Eye (tissue), 1 donor: Measurements from ENCODE around the gene LAMP1.
"Not testable (repeated sequence)": the region's sequence is repeated elsewhere in the genome, so short reads cannot be mapped to it uniquely, and the experiment has no call there.

Source experiments
- DNase-seq: peaks from one replicate; pipeline ENCODE4 v3.0.0-alpha.2; 2015

The LAMP1 gene, protein sequence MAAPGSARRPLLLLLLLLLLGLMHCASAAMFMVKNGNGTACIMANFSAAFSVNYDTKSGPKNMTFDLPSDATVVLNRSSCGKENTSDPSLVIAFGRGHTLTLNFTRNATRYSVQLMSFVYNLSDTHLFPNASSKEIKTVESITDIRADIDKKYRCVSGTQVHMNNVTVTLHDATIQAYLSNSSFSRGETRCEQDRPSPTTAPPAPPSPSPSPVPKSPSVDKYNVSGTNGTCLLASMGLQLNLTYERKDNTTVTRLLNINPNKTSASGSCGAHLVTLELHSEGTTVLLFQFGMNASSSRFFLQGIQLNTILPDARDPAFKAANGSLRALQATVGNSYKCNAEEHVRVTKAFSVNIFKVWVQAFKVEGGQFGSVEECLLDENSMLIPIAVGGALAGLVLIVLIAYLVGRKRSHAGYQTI

DNA sequence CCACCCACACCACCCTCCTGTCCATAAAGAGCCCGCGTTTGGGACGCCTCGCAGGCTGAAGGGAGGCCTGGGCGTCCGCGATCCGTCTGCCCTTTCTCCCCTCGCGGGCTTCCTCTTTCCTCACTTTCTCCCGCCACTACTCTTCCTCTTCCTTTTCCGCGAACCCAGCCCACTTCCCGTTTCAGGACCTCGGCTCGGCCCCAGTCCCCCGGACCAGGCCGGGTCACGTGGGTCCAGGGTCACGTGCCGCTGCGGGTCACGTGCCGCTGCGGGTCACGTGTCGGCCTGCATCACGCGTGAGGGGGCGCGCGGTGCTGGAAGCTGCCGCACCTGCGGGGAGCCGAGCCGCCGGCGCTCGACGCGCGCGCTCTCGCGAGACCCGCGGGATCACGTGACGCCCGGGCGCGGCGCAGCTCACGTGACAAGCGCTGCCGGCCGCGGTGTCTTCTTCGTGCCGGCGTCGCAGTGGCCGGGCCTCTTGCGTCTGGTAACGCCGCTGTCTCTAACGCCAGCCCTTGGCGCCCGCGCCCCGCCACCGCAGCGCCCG is at the start of gene LAMP1:
LAMP1 (plus strand) TSS at position 417 of the 547 bp plus-strand sequence. CDS start 196 bp downstream, outside the sequence.
- DNase-seq = peak; percentile 99

DNA sequence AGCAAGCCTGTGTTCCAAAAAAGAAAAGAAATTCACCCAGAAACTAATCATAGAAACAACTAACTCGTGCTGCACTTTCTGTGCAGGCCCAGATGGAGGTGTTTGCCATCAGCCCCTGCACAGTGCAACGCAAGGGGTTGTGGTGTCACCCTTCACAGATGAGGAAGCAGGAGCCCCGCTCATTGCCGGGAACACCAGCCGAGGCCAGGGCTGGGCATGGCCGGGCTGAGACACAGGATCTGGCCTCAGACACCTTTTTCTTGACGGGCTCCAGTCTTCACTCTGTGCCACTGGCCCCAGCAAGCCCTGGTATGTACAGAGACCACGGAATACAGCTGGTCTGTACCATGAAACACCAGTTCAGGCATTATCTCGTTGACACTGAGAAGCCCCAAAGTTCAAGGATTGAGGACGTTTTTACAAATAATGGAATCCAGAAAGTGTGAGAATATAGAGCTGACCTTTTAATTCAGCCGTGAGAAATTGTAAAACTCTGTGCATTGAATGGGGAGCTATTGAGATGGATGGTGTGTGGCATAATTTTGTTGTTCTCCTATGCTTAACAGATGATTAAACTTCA is 44.4 kb upstream of the LAMP1 start:
- no peak for DNase-seq

DNA sequence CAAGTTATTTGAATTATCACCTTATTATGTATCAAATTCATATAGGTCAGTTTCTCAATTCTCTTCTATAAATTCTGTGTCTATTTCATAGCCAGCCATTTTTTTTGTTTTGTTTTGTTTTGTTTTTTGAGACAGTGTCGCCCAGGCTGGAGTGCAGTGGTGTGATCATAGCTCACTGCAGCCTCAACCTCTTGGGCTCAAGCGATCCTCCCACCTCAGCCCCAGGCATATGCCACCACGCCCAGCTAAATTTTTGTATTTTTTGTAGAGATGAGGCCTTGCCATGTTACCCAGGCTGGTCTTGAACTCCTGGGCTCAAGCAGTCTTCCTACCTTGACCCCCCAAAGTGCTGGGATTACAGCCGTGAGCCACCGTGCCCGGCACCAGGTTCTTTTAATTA is 39.1 kb upstream of the LAMP1 start:
- DNase-seq = not testable (repeated sequence)

DNA sequence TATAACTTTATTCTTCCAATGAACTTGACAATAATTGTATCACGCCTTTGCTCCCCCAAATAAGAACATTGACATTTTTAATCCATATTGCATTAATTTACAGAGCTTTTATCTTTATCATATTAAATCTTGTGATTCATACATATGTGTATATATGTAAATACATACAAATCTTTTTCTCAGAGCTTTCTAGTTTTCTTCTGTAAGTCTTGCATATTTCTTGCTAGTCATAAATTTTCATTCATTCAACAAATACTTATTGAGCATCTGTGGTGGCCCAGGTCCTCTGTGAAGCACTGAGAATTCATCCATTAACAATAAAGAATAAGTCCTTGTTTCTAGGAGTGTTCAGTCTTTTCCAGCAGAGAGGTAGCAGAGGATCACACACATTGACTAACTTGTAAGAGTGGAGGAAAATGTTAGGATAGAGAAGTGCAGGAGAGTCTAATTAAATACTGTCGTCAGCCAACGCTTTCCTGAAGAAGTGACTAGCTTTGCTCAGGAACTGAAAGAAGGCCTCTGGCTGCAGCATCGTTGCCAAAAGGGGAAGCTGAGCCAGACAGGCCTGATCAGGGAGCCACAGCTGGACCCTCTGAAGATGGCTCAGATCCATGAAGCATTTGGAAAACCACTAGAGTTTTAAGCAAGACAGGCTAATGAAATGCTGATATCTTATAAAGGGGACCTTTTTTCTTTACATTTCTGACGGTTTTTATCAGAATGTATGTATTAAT is 38.6 kb upstream of the LAMP1 start:
- no peak for DNase-seq

DNA sequence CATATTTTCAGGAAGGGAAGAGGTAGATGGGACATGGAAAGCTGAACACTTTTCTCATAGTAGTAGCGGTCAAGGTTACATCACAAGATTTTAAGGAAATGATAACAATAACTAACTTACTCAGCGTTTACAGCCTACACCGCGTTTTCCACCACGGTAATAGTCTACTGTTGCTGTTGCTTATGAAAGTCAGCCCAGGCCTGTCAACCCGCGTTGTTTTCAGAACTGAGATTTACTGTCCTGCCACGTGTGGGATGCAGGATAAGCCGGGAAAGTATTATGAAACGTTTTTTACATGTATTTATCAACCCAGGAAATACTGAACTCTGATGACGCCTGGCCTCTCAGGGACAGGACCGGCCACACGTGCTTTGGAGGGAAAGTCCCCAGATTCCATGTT is 36.0 kb upstream of the LAMP1 start:
- DNase-seq = no peak

DNA sequence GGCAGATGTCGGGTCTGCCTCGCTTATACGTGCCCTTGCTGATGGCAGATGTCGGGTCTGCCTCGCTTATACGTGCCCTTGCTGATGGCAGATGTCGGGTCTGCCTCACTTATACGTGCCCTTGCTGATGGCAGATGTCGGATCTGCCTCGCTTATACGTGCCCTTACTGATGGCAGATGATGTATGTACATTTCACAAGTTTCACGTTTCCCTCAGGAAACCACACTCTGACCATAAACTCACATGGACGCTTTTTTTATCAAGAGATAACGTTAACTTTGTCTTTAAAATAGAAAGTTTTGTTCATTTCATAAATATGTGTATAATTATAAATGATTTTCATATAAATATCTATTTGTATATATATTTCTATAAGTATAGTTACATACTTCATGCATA is 34.0 kb upstream of the LAMP1 start:
- not testable (repeated sequence) for DNase-seq

DNA sequence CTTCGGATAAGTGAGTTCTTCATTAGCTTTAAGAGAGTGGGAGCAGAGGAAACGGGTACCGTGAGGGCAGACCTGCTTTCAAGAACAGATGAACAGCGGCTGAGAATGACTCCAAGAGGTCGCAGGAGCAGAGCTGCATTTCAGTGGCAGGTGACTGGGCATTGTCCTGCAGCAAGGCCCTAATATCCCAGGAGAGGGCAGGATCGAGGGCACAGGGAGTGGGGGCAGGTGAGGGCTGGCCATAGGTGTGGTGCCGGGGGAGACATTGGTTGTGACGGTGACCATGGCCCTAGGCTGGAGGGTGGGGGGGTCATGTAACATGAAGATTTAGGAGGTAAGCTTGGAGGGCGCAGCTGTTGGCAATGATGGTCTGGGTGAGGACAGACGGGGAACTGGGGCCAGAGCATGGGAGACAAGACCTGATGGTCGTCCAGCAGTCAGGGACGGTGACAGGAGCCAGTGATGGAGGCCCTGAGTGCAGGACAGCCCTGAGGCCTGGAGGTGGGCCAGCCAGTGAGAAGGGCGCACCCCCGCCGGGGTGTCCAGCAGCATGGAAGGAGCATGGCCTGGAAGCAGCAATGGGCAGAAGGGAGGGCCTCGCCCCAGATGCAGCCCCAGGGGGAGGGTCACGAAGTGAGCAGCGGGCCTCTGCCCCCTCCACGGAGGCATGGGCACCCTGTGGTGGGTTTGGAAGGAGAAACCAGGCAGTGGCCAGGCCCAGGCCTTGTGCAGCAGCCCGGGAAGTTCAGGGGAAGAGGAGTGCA is 29.2 kb upstream of the LAMP1 start:
- no peak for DNase-seq

DNA sequence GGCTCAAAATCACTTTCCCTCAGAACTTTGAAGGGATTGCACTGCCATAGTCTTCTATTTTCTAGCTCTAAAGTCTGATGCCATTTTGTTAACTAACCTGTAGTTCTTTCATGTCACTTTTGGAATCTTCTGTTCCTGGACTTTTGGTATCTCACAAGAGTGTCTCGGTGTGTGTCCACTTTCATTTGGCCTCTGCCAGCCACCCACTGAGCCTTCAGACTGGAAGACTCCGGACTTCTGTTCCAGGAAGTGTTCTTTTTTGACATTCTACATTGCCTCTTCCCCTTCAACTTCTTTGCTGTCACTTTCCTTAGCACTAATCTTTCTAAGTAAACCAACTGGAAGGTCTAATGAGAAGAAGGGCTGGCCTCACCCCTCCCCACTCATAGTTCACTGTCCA is 25.0 kb upstream of the LAMP1 start:
- no peak for DNase-seq

DNA sequence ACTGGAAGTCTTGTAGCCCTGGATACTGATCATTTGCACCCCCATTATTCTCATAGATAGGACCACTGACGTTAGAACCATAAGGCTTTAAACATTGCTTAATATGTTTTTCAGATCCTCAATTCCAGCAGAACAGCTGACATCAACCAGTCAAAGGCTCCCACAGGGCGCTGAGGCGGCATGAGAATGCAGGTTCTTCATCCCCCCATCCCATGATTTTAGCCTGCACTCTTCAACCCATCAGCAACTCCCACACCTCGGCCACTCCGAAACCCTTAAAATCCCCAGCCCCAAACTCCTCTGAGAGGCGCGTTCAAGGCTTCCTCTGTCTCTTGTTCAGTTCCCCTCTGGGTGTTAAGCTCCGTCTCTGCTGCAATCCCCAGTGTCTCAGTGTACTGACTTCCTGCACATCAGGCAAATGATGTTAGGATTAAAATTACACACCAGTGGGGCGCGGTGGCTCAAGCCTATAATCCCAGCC is 24.3 kb upstream of the LAMP1 start:
- no peak for DNase-seq

DNA sequence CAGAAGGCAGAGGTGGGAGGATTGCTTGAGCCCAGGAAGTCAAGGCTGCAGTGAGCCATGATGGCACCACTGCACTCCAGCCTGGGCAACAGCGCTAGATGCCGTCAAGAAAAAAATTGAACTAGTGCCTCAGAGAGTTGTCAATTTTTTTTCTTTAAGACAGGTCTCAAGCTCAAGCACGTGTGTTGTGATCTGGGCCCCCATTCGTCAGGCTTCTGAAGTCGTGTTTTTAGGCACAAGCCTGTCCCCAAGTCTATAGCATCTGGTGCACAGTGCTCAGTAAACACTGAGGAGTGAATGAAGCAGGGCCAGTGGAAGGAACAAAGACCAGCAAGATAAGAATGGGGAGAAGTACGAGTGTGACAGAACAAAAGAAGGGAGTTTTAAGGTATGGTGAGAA is 23.7 kb upstream of the LAMP1 start:
- DNase-seq = no peak

DNA sequence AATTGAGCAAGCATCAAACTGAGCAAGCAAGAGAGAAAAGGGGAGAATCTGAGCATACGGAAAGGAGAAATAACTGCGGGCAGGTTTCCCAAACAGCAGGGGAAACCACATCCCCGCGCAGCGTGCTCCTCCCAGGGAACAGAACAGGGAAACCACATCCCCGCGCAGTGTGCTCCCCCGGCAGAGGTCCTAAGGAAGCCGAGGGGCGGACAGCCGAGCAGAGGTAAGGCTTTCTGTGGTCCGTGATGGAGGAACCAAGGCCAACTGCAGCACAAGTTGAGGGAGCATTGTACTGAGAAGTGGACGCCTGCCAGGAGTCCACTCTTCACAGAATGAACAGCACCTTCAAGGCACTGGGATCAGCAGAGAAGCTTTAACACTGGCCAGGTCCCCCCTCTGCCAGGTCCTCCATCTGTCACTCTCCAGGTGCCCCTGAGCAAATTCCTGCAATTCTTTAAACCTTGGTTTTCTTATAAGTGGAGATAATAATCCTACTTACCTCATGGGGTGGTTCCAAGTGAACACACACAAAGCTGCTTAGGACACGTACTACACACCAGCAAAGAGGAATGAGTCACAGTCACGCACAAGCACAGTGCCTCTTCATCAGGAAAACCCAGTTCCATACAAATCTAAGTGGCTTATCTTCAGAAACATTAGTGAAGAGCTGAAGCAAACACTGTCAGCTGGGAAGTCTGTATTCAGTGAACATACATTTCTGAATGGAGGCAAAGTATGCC is 23.0 kb upstream of the LAMP1 start:
- DNase-seq = no peak

DNA sequence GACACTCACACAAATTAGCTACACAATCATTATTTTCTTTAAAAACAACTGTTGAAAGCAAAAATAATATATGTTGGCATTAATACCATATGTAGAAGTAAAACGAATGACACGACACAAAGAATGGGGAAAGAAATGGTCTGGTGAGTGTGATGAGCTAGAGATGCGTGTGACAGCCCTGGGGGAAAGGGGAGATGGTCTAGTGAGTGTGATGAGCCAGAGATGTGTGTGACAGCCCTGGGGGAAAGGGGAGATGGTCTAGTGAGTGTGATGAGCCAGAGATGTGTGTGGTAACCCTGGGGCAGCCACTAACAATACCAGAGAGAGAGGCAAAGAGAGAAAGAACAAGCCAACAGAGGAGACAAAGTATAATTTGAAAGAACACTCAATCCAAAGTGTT is 22.3 kb upstream of the LAMP1 start:
- no peak for DNase-seq

DNA sequence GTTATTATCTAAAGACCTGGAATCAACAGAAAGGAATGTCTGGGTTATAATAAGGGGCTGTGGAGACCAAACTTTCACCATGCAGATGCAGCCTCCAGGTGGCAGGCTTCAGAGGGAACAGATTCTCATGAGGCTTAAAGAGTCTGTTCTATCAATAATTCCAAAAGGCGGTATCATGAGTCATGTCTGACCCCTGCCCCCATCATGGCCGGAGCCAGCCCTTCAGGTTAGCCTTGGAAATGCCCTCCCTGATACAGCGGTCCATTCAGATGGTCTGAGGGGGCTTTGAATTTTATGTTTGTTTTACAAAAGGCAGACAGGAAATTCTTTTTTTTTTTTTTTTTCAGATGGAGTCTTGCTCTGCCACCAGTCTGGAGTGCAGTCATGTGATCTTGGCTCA is 21.7 kb upstream of the LAMP1 start:
- peak; percentile 45 for DNase-seq

DNA sequence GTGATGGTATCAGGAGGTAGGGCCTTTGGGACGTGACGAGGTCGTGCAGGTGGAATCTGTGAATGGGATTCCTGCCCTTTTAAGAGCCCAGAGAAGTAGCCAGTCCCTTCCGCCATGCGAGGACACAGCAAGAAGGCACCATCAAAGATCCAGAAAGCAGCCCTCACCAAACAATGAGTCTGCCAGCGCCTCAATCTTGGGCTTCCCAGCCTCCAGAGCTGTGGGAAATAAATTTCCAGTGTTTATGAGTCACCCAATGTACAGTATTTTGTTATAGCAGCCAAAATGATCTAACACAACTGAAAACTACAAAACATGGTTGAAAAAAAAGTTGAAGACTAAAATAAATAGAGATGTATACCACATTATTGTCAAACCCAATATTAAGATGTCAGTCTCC is 16.9 kb upstream of the LAMP1 start:
- DNase-seq = no peak

DNA sequence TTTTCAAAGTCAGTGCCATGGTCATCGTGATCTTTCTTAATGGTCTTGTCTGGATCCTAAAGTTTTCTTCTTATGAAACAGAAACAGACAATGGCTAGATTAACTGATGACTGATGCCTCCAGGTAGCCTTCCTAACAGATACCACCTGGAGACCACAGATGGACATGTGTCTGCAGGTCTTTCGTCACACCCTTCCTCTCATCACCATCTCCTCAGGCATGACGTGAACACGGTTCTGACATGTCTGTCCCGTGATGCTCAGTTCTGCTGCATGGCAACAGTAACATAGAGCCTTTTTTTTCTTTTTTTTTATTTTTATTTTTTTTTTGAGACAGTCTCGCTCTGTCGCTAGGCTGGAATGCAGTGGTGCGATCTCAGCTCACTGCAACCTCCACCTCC is 13.1 kb upstream of the LAMP1 start:
- DNase-seq = no peak

DNA sequence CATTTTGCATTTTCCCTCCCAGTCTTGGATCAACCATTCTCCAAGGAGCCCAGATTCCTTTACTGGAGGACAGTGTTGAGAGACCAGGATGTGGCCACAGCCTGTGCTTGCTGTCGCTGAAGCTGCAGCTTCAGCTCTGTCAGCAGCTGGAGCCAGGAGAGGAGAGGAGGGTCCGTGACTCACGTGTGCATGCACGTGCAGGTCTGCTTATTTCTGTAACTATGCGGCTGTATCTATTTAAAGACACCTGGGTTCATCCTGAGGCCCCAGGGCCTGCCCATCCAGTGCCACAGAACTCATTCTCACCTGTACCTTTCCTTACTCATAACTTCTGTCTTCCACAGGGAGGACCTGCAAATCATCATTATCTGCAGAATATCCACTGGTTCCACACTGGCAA is 8.2 kb upstream of the LAMP1 start:
- DNase-seq = no peak

DNA sequence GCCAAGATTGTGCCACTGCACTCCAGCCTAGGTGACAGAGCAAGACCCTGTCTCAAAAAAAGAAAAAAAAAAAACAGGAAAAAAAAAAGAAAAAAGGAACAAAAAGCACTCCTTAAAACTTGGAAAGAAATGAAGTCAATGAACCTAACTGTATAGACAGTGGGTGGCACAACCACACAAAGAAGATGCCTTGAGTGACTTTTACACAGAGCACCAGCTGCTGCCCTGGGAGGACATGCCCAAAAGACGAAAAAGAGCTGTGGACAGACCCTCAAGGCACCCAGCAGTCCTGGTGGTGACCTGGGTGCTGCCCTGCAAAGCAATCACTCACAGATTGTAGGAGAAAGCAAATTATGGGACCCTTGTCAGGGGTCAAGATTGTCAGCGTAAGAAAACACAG is 5.9 kb upstream of the LAMP1 start:
- no peak for DNase-seq

DNA sequence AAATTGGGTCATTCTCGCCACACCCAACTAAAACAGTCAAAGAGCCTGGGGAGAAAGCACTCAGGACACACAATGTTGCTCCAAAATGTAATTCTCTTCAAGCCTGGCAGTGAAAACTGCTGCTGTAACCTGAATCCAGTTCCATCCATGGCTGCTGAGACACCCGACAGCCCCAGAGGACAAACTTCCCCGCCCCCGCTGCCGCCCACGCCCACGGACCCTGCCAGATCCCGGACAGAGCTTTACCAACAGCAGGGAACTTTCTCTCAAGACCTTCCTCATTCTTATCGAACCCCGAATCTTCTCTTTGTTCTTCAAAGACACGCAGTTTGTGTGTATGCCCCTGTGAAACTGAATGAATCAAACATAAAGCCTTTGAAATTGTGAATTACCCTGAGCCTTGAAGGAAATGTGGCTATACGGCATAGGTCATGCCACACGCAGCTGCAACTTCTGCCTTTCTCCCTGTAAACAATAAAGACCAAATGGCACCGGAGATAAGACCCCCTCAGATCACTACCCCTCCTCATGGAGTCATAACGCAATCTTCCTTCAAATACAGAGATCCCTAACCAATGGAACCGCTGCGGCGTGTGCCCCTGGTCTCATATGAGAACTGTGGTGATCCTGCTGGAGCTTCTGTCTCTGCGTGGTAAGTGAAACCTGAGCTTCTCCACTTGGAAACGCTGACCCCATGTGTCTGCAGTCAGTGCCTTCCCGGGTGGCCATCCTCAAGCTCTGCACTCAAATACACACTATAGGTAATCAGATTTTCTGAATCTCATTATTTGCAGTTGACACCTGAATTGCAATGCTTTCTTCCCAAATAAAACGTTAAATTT is 4.8 kb upstream of the LAMP1 start:
- DNase-seq = no peak

DNA sequence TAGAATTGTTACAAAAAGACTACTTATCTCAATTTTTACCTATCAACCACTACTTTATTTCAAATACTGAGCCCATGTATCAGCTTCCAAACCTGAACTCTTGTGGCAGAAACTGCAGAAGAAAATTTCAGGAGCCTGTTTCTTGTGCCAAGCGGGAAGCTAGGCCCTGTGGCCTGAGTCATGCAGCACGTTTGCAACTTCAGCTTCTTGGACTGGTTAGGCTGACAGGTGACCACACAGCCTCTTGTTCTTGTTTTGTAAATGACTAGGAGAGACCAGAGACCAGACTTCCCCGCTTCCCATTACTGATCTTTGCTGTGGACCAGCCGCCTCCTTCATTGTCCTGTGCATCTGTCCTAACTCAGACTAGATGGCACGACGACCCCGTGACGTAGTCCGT is 3.4 kb upstream of the LAMP1 start:
- no peak for DNase-seq

DNA sequence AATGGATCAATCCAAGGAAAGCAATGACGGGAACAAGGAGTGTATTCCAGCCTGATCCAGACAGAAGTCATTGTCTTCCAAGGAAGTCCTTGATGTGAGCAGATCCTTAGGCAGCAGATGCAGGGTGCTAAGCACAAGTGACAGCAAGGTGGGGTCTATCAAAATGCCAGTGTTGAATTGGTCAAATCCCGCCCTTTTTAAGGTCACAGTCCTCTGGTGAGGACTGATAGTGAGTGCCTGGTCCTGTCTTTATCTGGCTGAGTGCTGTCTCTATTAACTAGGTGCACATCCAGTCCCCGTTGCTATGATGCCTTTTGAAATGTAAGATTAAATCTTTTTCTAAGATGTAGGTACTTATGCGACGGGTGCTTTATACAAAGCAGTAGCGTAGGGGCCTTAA is 1.3 kb upstream of the LAMP1 start:
- DNase-seq = no peak
